ENCODE results near the gene GCLM.
"Not testable (repeated sequence)": the region's sequence is repeated elsewhere in the genome, so short reads cannot be mapped to it uniquely, and the experiment has no call there.

GCLM gene

DNA sequence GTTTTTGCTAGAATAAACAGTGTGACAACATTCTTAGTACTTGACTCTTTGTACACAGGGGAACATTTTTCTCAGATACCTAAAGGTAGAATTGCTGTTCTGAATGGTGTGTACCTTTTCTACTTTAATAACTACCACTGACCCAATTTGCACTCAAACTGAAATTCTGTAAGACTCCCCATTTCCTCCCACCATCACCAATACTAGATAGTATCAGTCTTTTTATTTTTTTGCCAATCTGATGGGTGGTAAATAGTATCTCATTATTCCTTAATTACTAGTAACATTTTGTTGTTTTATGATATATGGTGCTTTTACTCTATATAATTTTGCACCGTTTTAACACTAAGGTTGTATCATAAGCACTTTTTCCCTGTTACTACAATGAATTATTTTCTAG lies 28.8 kb upstream of the GCLM start:
- TF ChIP-seq, protein P1, sequence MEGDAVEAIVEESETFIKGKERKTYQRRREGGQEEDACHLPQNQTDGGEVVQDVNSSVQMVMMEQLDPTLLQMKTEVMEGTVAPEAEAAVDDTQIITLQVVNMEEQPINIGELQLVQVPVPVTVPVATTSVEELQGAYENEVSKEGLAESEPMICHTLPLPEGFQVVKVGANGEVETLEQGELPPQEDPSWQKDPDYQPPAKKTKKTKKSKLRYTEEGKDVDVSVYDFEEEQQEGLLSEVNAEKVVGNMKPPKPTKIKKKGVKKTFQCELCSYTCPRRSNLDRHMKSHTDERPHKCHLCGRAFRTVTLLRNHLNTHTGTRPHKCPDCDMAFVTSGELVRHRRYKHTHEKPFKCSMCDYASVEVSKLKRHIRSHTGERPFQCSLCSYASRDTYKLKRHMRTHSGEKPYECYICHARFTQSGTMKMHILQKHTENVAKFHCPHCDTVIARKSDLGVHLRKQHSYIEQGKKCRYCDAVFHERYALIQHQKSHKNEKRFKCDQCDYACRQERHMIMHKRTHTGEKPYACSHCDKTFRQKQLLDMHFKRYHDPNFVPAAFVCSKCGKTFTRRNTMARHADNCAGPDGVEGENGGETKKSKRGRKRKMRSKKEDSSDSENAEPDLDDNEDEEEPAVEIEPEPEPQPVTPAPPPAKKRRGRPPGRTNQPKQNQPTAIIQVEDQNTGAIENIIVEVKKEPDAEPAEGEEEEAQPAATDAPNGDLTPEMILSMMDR (IDR thresholded peaks at IDR 0.05; ENCODE audit: low read length, missing control alignments): no peak
- no peak overlapping the region for H3K4me3 ChIP-seq (replicated peaks; ENCODE audit: low read depth, low read length)
- no peak for DNase-seq (ENCODE audit: low read depth)

DNA sequence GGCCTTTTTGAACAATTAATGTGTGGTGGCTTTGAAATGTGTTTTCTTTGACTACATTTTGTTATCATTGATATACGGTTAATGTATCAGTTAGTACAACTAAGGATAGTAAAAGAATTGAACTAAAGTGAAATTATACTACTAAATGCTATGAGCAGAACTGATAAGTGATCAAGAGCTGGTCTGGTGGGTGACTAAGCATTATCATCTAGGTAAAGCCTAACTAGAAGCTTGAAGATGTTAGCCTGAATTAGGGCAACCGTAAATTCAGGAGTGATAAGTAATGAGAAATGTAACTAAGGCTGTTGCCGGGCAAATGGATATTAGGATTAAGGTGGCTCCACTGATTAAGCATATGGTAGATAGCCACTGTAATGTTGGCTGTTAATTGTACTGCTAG lies 16.0 kb upstream of the GCLM start:
- no peak overlapping the region for H3K4me3 ChIP-seq (replicated peaks; ENCODE audit: low read depth, low read length)
- no peak for DNase-seq (ENCODE audit: low read depth)
- TF ChIP-seq, protein P1 (IDR thresholded peaks at IDR 0.05; ENCODE audit: low read length, missing control alignments): no peak

DNA sequence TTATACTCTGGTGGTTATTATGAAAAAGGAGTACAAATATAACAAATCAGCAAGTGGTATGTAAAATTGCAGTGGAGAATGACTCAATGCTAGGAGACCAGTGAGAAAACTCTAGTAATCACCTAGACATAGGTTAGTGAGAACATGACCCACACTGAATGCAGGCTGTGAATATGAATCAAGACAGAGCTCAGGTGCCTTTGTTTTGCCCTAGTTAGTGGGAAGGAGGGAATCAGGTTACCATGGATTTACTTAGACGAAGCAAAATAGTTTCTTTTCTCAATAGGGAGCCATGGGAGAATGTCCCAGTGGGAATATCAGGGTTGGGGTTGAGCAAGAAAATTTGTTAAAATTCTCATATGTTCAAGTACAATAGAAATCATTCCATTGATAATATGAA lies 10.6 kb upstream of the GCLM start:
- no peak for DNase-seq (ENCODE audit: low read depth)
- TF ChIP-seq, protein P1 (IDR thresholded peaks at IDR 0.05; ENCODE audit: low read length, missing control alignments): no peak

GRCh38 chr1:93917302-93917701 lies 8.1 kb upstream of the GCLM start:
- no peak for DNase-seq (ENCODE audit: low read depth)
- TF ChIP-seq, protein P1 (IDR thresholded peaks at IDR 0.05; ENCODE audit: low read length, missing control alignments): no peak
- no peak overlapping the region for H3K4me3 ChIP-seq (replicated peaks; ENCODE audit: low read depth, low read length)

More for the DNA sequence above, 10.6 kb upstream of the GCLM start:
- no peak overlapping the region for H3K4me3 ChIP-seq (replicated peaks; ENCODE audit: low read depth, low read length)

DNA sequence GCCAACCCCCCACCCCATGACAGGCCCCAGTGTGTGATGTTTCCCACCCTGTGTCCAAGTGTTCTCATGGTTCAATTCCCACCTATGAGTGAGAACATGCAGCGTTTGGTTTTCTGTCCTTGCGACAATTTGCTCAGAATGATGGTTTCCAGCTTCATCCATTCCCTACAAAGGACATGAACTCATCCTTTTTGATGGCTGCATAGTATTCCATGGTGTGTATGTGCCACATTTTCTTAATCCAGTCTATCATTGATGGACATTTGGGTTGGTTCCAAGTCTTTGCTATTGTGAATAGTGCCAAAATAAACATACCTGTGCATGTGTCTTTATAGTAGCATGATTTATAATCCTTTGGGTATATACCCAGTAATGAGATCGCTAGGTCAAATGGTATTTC lies 1.6 kb upstream of the GCLM start:
- not testable (repeated sequence) for DNase-seq (ENCODE audit: low read depth); H3K4me3 ChIP-seq (replicated peaks; ENCODE audit: low read depth, low read length)

DNA sequence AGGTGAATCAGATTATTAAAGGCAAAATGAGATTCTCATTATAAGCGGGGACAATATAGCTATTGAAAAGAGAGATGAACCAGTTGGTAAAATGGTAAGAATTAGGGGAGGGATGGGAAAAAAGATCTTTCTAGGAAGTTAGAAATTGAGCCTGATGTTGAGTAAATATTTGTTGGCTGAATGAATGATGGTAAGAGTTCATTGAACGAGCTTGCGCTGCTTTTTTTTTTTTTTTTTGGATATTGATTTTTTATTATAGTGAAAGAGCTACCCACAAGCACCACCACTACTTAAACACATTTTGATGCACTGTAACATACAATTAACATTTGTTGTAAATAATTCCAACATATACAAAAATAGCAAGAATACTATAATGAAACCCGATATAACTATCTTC lies 1.1 kb upstream of the GCLM start:
- no peak overlapping the region for H3K4me3 ChIP-seq (replicated peaks; ENCODE audit: low read depth, low read length)
- no peak for DNase-seq (ENCODE audit: low read depth)
- TF ChIP-seq, protein P1 (IDR thresholded peaks at IDR 0.05; ENCODE audit: low read length, missing control alignments): no peak

- no peak for DNase-seq (ENCODE audit: low read depth)
- H3K4me3 ChIP-seq (replicated peaks; ENCODE audit: low read depth, low read length): peak overlapping the region; percentile 93
- TF ChIP-seq, protein P1 (IDR thresholded peaks at IDR 0.05; ENCODE audit: low read length, missing control alignments): no peak
Observed at GRCh38 chr1:93908394-93909145, 660 bp downstream of the GCLM start.

Data from fibroblast of pulmonary artery (primary cell).